HUES64 (cell line): ENCODE data around the gene CCDC85C.

Experiments
- H3K27ac ChIP-seq: 2 replicates; pipeline ENCODE4 v1.7.0; 2013; ENCODE audit warnings: low read depth, low read length, inconsistent platforms
- H3K27me3 ChIP-seq: 2 replicates; pipeline ENCODE4 v1.6.1; 2013; ENCODE audit warnings: mild to moderate bottlenecking, low read length; ENCODE audit not compliant: insufficient read depth
- H3K36me3 ChIP-seq: 2 replicates; pipeline ENCODE4 v1.6.1; 2013; ENCODE audit warnings: mild to moderate bottlenecking, low read length; ENCODE audit not compliant: insufficient read depth
- H3K4me1 ChIP-seq: 2 replicates; pipeline ENCODE4 v1.6.1; 2013; ENCODE audit warnings: mild to moderate bottlenecking, low read length, moderate library complexity; ENCODE audit not compliant: insufficient read depth
- H3K4me3 ChIP-seq: 2 replicates; pipeline ENCODE4 v1.5.1; 2013; ENCODE audit warnings: mild to moderate bottlenecking, low read length, moderate library complexity
- H3K9ac ChIP-seq: 2 replicates; pipeline ENCODE4 v1.6.1; 2013; ENCODE audit warnings: mild to moderate bottlenecking, low read depth, low read length
- H3K9me3 ChIP-seq: 2 replicates; pipeline ENCODE4 v1.6.1; 2013; ENCODE audit warnings: low read depth, low read length; ENCODE audit not compliant: insufficient read depth
- WGBS: fragments of 150-250, 120-280 bp; methylation state at CpG from one replicate; pipeline ENCODE4 v1.1.7; 2013; ENCODE audit warnings: missing lambda C conversion rate; 5-methylcytosine and 5-hydroxymethylcytosine counted together

Gene CCDC85C

DNA sequence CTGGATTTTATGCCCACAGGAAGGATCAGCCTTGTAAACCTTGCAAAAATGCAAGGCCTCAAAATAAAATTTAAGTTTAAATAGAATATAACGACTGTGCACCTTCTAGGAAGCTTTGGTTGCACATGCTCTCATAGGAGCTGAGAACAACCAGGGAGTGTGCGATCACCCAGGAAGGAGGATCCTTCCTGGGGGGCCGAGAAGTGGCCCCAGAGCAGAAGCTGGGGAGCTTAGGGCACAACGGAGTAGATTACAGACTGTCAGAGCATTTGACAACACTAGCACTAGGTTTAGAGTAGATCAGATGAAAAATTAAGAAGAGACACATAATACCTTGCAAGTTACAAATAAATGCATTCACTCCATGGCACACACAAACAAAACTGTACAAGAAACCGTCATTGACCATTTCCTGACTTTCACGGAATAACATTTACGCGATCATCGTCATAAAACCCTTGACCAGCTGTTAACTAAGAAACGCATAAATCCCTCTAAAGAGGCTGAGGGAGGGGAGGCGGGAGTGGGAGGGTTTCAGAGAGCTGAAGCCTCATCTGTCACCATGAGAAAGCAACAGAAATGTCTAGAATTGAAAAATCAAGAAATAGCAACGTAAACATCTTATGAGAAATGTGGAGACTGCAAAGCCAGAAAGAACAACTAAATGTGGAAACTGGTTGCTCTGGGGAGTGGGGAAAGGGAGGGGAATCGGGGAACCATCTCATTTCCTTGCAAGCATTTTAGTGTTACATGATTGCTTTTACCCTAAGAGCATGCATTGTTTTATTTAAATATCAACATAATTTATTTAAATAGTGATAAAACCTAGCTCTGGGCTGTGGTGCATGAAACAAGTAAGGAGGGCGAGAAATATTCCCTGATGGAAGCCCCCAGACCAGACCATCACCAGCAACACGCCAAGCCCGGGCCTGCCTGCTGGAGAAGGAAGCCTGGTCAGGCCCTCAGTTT is 13.1 kb upstream of the CCDC85C start:
- Histone ChIP-seq H3K4me1 (peaks cover 7% of the 10 kb centered on the region; the same call in 1 of the 2 replicates), H3K9me3 (no peaks in the 10 kb centered on the region), H3K27me3 (no peaks in the 10 kb centered on the region), H3K27ac (no peak overlapping the region), H3K4me3 (no peak overlapping the region), H3K9ac (no peak overlapping the region), H3K36me3 (no peaks in the 10 kb centered on the region)
- WGBS = 91% methylated on average over 16 of the region's 16 CpGs

DNA sequence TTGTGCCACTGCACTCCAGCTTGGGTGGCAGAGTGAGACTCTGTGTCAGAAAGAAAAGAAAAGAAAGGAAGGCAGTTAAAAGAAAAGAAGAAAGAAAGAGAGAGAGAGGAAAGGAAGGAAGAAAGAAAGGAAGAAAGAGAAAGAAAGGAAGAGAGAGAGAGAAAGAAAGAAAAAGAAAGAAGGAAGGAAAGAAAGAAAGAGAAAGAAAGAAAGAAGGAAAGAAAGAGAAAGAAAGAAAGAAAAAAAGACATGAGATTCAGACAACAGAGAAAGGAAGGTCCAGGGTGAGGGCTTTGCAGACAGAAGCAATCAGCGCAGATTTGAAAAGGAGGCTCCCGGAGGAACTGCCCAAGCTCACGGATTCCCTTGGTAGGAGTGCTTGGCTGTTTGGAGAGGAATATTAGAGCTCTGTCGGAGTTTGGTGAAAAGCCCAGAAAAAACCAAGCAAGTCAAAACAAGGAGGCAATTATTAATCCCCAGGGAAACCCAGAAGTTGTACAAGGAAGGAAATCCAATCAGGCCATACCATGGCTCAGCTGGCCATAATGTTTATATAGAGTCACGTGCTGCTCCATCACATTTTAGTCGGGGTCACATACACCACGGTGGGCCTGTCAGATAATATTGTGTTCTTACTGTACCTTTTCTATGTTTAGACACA is 11.6 kb upstream of the CCDC85C start:
- H3K27ac ChIP-seq = no peak overlapping the region
- H3K4me3 ChIP-seq = no peak overlapping the region
- 90% methylated on average over 7 of the region's 7 CpGs for WGBS
- H3K9me3 ChIP-seq = no peaks in the 10 kb centered on the region
- H3K27me3 ChIP-seq = no peaks in the 10 kb centered on the region
- peaks cover 7% of the 10 kb centered on the region; the same call in 1 of the 2 replicates for H3K4me1 ChIP-seq
- H3K9ac ChIP-seq = no peak overlapping the region
- no peaks in the 10 kb centered on the region for H3K36me3 ChIP-seq

DNA sequence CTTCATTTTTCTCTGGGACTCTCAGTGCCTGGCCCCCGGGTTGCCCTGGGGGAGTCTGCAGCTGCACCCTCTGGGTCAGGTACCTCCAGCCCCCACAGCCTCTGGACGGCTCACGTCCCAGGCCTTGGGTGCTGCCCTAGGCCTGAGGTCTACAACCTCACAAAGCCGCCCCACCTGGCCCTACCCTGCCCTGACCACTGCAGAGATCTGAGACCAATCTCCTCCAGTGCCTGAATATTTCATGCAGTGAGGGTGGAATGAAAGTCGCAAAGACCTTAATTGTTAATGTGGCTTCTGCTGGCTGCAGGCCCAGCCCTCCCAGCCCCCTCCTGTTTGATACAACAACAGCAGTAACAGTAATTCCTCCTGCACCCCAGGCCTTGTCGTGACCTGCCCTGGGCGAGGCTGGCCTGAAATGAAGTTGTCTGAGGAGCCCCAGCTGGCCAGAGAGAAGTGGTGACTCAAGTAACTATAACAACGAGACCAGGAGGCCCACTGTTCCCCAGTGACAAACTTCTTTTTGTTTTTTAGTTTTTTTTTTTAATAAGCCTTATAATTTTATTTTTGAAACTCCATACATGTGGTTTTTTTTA is 8.8 kb upstream of the CCDC85C start:
- no peak overlapping the region for H3K9ac ChIP-seq
- no peaks in the 10 kb centered on the region for H3K36me3 ChIP-seq
- WGBS = 81% methylated on average over 8 of the region's 8 CpGs
- H3K27ac ChIP-seq = no peak overlapping the region
- no peaks in the 10 kb centered on the region for H3K9me3 ChIP-seq
- H3K4me1 ChIP-seq = peaks cover 4% of the 10 kb centered on the region; the same call in 1 of the 2 replicates
- H3K27me3 ChIP-seq = no peaks in the 10 kb centered on the region
- no peak overlapping the region for H3K4me3 ChIP-seq

DNA sequence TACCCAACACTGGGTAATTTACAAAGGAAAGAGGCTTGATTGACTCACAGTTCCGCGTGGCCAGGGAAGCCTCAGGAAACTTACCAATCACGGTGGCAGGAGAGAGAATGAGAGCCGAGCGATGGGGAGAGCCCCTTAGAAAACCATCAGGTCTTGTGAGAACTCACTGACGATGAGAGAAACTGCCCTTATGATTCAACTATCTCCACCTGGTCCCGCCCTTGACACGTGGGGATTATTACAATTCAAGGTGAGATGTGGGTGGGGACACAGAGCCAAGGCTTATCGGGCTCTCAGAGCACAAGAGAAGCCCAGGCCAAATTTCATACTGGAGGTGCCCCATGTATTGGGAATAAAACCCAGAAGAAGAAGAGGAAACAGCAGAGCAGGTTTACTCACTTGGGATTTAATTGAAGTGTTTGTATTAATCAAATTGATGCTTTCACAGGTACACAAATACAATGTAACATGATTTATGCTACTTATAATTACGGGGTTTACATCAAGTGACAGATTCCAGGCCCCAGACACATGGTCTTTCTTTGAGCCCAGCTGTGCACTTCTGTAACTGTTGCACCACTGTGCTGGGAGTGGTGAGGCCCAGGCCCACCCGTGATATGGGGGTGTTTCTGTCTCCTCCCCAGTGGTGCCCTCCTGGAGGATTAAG is 8.2 kb upstream of the CCDC85C start:
- Histone ChIP-seq H3K9me3 (no peaks in the 10 kb centered on the region), H3K9ac (no peak overlapping the region), H3K4me1 (peaks cover 4% of the 10 kb centered on the region; the same call in 1 of the 2 replicates), H3K27me3 (no peaks in the 10 kb centered on the region), H3K27ac (no peak overlapping the region), H3K36me3 (no peaks in the 10 kb centered on the region), H3K4me3 (no peak overlapping the region)
- WGBS = 78% methylated on average over 11 of the region's 11 CpGs

DNA sequence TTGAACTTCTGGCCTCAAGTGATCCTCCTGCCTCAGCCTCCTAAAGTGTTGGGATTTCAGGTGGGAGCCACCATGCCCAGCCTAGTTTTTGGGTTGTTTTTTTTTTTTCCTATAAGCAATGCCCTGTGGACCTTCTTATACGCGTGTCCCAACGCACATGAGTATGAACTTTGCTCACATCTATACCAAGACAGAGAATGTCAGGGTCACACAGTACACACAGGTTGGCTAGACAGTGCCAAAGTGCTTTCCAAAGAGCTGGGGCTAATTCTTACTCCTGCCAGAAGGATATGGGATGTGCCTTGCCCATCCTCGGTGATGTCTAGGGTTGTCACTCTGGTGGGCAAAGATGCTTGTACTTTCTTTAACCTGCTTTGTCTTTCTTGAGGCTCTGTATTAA is 7.6 kb upstream of the CCDC85C start:
- H3K27ac ChIP-seq = no peak overlapping the region
- peaks cover 4% of the 10 kb centered on the region; the same call in 1 of the 2 replicates for H3K4me1 ChIP-seq
- no peaks in the 10 kb centered on the region for H3K36me3 ChIP-seq
- H3K9me3 ChIP-seq = no peaks in the 10 kb centered on the region
- peaks cover 1% of the 10 kb centered on the region for H3K27me3 ChIP-seq
- no peak overlapping the region for H3K4me3 ChIP-seq
- WGBS = 97% methylated on average over 4 of the region's 4 CpGs
- H3K9ac ChIP-seq = no peak overlapping the region

DNA sequence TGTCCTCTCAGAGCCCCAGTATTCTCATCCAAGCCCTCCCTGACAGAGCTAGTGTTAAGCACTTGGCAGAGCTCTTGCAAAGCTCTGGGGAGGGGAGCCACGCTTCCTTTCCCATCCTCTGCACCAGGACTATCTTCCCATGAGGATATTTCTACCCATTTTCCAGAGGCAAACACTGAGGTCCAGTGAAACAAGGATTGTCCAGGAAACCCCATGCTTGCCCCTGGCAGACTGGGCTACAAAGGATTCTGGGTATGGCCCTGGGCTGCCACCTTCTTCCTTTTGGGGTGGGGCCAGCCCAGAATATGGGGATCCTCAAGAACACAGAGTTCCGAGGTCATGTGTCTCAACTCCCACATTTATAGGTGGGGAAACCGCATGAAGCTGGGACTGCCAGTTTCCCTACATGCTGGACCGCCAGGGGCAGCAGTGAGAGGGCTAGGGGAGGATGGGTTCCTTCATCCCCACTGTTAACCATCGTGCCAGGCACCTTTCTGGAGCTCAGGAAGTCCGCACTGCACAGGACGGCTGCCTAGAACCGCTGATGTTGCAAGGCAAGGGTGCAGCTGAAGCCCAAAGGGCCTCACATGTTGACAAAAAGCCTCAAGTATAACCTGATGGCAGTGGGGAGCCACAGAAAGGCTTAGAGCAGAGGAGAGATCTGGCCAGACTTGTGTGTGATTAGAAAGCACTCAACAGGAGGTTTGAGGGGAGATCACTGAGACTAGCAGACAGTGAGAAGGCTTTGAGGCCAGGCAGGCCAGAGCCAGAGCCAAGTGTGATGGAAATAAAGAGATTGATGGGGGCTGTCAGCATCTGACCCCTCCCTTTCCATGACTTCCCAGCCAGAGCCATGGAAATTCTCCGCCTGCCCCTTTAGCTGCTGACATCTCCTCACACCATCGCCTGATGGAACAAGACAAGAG is 5.5 kb upstream of the CCDC85C start:
- H3K36me3 ChIP-seq = no peaks in the 10 kb centered on the region
- no peaks in the 10 kb centered on the region for H3K9me3 ChIP-seq
- peaks cover 15% of the 10 kb centered on the region; the same call in 1 of the 2 replicates for H3K4me1 ChIP-seq
- WGBS = 75% methylated on average over 10 of the region's 10 CpGs
- H3K4me3 ChIP-seq = no peak overlapping the region
- peaks cover 15% of the 10 kb centered on the region for H3K27me3 ChIP-seq
- no peak overlapping the region for H3K27ac ChIP-seq
- H3K9ac ChIP-seq = no peak overlapping the region

DNA sequence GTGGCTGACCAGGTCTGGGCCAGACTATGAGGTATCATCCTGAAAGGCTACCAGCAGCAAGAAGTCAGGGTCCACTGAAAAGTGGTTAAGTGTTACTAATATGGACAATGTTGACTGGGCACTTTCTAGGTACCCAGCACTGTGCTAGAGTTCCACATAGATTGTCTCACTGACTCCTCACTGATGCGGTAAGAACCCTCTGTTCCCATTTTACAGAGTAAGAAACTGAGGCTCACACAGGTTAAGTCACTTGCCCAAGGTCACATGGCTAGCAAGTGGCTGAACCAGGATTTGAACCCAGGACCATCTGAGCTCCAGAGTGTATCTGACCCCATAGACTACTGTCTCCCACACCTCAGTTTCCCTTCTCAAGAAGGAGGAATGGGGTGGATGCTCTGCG is 4.6 kb upstream of the CCDC85C start:
- H3K27me3 ChIP-seq = peaks cover 17% of the 10 kb centered on the region
- H3K27ac ChIP-seq = no peak overlapping the region
- no peaks in the 10 kb centered on the region for H3K36me3 ChIP-seq
- no peaks in the 10 kb centered on the region for H3K9me3 ChIP-seq
- WGBS = 97% methylated on average over 2 of the region's 2 CpGs
- H3K4me1 ChIP-seq = peaks cover 15% of the 10 kb centered on the region; the same call in 1 of the 2 replicates
- H3K9ac ChIP-seq = no peak overlapping the region
- no peak overlapping the region for H3K4me3 ChIP-seq

DNA sequence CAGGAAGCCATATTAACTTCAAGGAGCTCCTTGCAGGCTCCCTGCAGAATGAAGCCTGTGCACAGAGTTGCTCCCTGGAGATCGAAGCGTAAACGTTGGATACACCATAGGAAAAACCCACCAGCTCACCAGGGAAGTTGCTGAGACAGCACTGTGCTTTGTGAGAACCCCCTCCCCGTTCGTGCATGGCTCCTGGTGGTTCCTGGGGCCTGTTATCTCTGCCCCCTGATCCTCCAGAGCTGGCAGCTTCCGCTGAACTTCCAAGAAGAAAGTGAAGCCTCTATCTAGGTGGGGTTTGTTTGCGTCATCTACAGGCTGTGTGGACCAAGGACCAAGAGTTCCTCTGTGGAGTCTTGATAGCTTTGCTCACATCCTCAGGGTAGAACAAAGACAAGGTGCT is 2.4 kb upstream of the CCDC85C start:
- Histone ChIP-seq H3K36me3 (no peaks in the 10 kb centered on the region), H3K9ac (no peak overlapping the region), H3K4me1 (peaks cover 17% of the 10 kb centered on the region; the same call in 1 of the 2 replicates), H3K4me3 (0 out of 2 replicates have a peak overlapping the region, but pooled peaks have one; percentile 81), H3K27ac (no peak overlapping the region), H3K9me3 (no peaks in the 10 kb centered on the region), H3K27me3 (peaks cover 35% of the 10 kb centered on the region)
- 55% methylated on average over 7 of the region's 7 CpGs for whole genome bisulfite sequencing

DNA sequence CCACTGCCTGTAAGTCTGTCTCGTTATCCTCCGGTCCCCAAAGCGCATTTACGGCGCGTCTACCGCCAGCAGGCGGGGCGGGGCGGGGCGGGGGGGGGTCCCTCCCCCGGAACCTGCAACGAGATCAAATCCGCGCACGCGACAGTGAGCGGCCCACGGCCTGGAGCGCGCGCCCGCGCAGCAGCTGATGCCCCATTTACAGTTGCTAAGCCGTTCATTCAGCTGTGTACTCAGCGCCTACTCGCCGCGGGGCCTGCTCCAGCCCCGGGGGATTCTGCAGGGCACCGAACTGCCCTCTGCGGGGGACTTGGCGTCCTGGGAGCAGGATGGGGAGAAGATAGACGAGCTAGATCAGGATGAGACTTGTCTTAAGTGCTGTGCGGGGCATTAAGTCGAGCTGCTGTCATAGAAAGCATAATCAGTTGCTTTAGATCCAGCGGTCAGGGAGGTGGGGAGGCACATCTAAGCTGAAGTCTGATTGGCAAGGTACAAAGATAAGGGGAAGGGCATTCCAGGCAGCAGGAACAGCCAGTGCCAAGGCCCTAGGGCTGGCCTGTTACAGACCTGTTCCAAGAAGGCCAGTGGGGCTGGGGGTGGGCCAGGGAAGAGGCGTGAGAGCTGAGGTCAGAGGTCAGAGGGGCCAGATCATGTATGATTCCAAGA is 1.4 kb upstream of the CCDC85C start:
- Histone ChIP-seq H3K36me3 (no peaks in the 10 kb centered on the region), H3K9me3 (no peaks in the 10 kb centered on the region), H3K4me1 (peaks cover 17% of the 10 kb centered on the region; the same call in 1 of the 2 replicates), H3K27ac (no peak overlapping the region), H3K9ac (peak overlapping the region; percentile 79), H3K4me3 (peak overlapping the region; percentile 81), H3K27me3 (peaks cover 35% of the 10 kb centered on the region)
- 2% methylated on average over 38 of the region's 38 CpGs for WGBS
